Neutrophil (primary cell): ENCODE data around the gene ADORA1.

Experiments
- H3K27ac ChIP-seq: fragments of 200-600 bp; sonication (generic); 2 replicates; pipeline ENCODE4 v1.5.1; 2016; ENCODE audit warnings: mild to moderate bottlenecking, moderate library complexity
- H3K27me3 ChIP-seq: fragments of 200-600 bp; sonication (generic); 2 replicates; pipeline ENCODE4 v1.6.0; 2016; ENCODE audit warnings: mild to moderate bottlenecking
- H3K36me3 ChIP-seq: fragments of 200-600 bp; sonication (generic); 2 replicates; pipeline ENCODE4 v1.5.1; 2017
- H3K4me1 ChIP-seq, 2 experiments: fragments of 200-600 bp in 1 of 2; sonication (generic) in 1 of 2; 1 replicate in 1 of 2; 2 replicates in 1 of 2; pipeline versions ENCODE4 v1.5.1 to v1.6.1; 2013 to 2016; ENCODE audit warnings: low read depth in 1 of 2, low read length in 1 of 2, mild to moderate bottlenecking in 1 of 2, moderate library complexity in 1 of 2; ENCODE audit not compliant: control insufficient read depth in 1 of 2, insufficient read depth in 1 of 2
- H3K4me3 ChIP-seq, 2 experiments: fragments of 200-600 bp in 1 of 2; sonication (generic) in 1 of 2; 1 replicate in 1 of 2; 2 replicates in 1 of 2; pipeline ENCODE4 v1.5.1; 2013 to 2016; ENCODE audit warnings: low read depth in 1 of 2, low read length in 1 of 2, mild to moderate bottlenecking in 1 of 2, moderate library complexity in 1 of 2
- H3K9me3 ChIP-seq: fragments of 200-600 bp; sonication (generic); 2 replicates; pipeline ENCODE4 v1.5.1; 2016
- TF ChIP-seq, protein P1 (sequence below): fragments of 200-600 bp; sonication (generic); IDR thresholded peaks from 2 replicates; pipeline ENCODE4 v1.5.1; 2016; ENCODE audit warnings: antibody characterized with exemption

ADORA1 gene

DNA sequence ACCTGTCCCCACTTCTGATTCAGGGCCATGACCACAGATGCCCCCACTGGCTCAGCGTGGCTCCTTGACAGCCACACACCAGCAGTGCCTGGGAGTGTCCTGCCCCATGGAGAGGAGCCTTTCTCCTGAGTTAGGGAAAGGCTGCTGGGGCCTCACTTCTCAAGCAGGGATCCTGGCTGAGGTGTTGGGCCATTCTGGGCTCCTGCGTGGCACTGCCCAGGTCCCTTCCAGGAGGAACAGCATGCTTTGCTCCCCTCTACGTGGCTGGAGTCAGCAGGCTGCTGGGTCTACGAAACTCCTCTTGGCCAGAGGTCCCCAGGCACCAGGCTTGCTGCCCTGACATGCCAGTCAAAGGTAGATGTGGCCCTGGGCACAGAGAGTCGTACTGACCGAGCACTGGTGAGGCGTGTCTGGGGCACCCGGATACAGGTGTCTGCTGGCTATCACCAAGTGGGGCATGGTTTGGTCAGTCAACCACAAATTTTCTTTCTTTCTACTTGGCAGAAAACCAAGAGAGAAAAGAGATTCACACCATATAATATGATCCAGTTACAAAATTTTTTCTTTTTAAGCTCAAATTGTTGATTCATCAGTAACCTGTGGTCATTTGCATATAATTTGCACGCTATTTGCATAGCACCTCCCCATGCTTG lies 4.1 kb downstream of the ADORA1 start:
- Histone ChIP-seq H3K27ac (no peak overlapping the region), H3K4me3 (no peak overlapping the region), H3K4me1 (peaks cover 11 to 14% of the 10 kb centered on the region in 2 experiments), H3K36me3 (no peaks in the 10 kb centered on the region), H3K9me3 (no peaks in the 10 kb centered on the region), H3K27me3 (peaks cover 98% of the 10 kb centered on the region)
- TF ChIP-seq, protein P1, sequence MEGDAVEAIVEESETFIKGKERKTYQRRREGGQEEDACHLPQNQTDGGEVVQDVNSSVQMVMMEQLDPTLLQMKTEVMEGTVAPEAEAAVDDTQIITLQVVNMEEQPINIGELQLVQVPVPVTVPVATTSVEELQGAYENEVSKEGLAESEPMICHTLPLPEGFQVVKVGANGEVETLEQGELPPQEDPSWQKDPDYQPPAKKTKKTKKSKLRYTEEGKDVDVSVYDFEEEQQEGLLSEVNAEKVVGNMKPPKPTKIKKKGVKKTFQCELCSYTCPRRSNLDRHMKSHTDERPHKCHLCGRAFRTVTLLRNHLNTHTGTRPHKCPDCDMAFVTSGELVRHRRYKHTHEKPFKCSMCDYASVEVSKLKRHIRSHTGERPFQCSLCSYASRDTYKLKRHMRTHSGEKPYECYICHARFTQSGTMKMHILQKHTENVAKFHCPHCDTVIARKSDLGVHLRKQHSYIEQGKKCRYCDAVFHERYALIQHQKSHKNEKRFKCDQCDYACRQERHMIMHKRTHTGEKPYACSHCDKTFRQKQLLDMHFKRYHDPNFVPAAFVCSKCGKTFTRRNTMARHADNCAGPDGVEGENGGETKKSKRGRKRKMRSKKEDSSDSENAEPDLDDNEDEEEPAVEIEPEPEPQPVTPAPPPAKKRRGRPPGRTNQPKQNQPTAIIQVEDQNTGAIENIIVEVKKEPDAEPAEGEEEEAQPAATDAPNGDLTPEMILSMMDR, result no peak

DNA sequence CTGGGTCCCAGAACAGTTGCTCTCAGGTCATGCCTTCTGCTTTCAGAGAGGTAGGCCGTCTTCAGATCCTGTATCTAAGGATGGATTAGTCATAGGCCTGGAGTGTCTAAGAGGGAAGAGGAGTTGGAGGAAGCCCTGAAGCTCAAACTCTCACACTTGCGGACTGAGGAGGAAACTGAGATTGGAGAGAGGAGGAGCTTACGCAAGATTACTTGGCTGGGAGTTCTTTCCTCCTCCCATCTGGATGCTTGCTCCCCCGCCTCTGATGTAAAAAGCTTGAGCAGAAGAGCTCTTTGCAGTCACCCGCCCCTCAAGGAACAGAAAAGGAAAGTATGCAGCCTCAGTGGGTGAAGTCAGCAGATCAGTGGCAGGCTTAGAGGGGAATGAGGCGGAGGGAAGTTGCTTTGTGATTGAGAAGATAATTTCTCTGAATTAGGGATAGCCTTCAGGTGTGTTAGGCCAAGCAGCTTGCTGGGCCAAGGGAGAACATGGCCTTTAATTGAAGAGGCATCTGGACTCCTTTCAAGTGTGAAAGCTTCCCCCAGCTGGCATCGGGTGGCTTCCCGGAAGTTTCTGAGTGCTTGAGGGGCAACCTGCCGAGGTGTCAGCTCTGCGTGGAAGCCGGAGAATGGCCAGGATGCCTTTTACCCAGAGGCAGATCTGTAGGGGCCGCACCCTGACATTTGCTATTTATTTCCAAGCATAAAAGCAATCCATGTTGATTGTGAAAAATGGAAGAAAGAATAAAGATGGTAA lies 6.6 kb downstream of the ADORA1 start:
- H3K4me1 ChIP-seq, result peaks cover 8 to 9% of the 10 kb centered on the region in 2 experiments
- peaks cover 98% of the 10 kb centered on the region for H3K27me3 ChIP-seq
- H3K4me3 ChIP-seq, result no peak overlapping the region
- TF ChIP-seq, protein P1, result no peak
- H3K27ac ChIP-seq, result no peak overlapping the region
- H3K9me3 ChIP-seq, result no peaks in the 10 kb centered on the region
- H3K36me3 ChIP-seq, result no peaks in the 10 kb centered on the region

DNA sequence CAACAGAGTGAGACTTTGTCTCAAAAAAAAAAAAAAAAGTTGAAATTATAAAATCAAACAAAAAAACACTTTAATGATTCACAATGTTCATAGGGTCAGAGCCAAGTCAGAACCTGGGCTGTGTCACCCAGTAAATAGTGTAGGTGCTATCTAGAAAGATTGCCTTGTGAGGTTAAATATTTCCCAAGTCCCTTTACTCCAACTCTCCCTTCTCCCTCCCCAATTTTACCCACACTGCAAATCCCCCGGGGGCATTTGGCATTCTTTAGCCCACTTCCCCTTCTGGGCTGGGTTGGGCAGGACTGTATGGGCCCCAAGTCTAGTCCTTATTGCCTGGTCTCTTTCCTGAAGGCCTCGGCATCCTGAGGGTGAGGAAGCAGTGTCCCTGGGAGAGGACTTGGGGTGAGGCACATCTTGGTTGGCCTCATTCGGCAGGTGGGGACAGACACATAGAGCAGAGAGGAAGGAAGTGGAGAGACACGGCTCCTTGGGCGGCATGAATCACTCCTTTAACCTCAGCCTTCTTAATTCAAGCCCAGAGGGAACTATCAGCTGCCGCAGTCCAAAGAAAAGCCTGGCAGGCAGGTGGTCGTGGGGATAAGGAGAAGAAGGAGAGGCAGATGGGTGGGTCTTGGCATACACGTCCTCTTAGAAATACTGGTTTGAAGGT lies 8.2 kb downstream of the ADORA1 start:
- Histone ChIP-seq H3K27me3 (peaks cover 100% of the 10 kb centered on the region), H3K36me3 (no peaks in the 10 kb centered on the region)
- TF ChIP-seq, protein P1, result no peak

DNA sequence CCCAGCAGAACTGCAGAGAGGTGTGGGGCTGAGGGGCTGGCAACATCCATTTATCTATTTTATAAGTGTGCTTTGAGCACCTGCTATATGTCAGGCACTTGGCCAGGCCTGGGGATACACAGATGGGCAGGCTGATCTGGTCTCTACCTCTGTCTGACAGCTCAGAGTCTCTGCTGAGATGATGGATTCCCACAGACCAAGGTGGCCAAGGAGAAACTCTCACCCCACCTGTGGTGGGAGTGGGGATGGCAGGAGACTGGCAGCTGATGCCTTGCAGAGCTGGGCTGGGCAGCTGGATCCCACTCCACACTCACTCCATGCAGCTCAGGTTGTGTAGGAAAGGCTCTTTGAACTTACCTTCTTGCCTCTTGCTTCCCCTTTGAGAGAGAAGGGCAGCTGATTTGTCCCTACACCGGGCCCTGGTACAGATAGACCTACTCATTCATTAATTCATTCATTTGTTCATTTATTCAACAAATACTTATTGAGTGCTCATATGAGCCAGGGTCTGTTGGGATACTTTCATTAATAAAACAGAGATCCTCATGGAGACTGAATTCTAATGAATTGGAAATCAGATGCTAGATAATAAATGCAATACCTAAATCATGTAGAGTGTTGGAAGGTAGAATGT lies 9.0 kb downstream of the ADORA1 start:
- H3K27ac ChIP-seq, result no peak overlapping the region
- H3K27me3 ChIP-seq, result peaks cover 98% of the 10 kb centered on the region
- no peaks in the 10 kb centered on the region for H3K9me3 ChIP-seq
- TF ChIP-seq, protein P1, result no peak
- no peak overlapping the region for H3K4me3 ChIP-seq
- H3K4me1 ChIP-seq, result no peaks in the 10 kb centered on the region
- no peaks in the 10 kb centered on the region for H3K36me3 ChIP-seq

More for the DNA sequence above, 8.2 kb downstream of the ADORA1 start:
- H3K9me3 ChIP-seq, result no peaks in the 10 kb centered on the region
- no peak overlapping the region for H3K27ac ChIP-seq
- no peak overlapping the region for H3K4me3 ChIP-seq
- H3K4me1 ChIP-seq, result no peaks in the 10 kb centered on the region

DNA sequence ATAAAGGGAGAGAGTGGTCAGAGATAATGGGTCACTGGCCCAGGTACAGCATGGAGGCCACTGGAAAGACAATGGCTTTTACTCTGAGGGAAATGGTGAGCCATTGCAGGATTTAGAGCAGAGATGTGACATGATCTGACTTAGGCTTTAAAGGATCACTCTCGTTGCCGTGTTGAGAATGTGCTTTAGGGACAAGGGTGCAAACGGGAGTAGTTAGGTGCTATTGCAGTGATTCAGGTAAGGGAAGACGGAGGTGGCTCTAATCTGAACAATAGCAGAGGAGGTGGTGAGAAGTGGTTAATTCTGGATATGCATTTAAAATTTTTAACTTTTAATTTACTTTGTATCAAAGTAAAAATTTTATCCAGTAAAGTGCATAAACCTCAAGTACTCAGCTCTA lies 9.8 kb downstream of the ADORA1 start:
- no peak overlapping the region for H3K4me3 ChIP-seq
- TF ChIP-seq, protein P1, result no peak
- H3K4me1 ChIP-seq, result no peaks in the 10 kb centered on the region

More for the DNA sequence above, 9.8 kb downstream of the ADORA1 start:
- H3K36me3 ChIP-seq, result no peaks in the 10 kb centered on the region
- no peaks in the 10 kb centered on the region for H3K9me3 ChIP-seq
- no peak overlapping the region for H3K27ac ChIP-seq
- peaks cover 90% of the 10 kb centered on the region for H3K27me3 ChIP-seq
